Calu3 (cell line): ENCODE measurements around the gene SGCD. TPM values are rescaled to one million over a fixed set of nuclear protein-coding genes. Genes with fewer than 3 reads are reported as not detected.

Experiments
- BruUV-seq: library from RNA; stranded (reverse); fragments of 400-500 nt; replicated peaks from 2 replicates; lab custom pipeline; 2021; lab: Mats Ljungman, UMichigan
- CTCF ChIA-PET: fragments of 300-600 bp; sonication (Branson Sonifier 250); formaldehyde crosslinking; loops from one replicate; lab custom pipeline; 2022; ENCODE audit warnings: antibody characterized with exemption; lab: Charles Lee
- DNase-seq: peaks from one replicate; pipeline ENCODE4 v3.0.0; 2022
- H3K27ac Mint-ChIP-seq: one replicate; pipeline ENCODE4 v1.8.0; 2022; ENCODE audit warnings: mixed read lengths; ENCODE audit not compliant: unreplicated experiment
- H3K27me3 Mint-ChIP-seq: one replicate; pipeline ENCODE4 v1.8.0; 2022; ENCODE audit warnings: mixed read lengths; ENCODE audit not compliant: unreplicated experiment
- H3K36me3 Mint-ChIP-seq: one replicate; pipeline ENCODE4 v1.8.0; 2022; ENCODE audit warnings: mild to moderate bottlenecking, moderate library complexity, mixed read lengths; ENCODE audit not compliant: insufficient read depth, unreplicated experiment
- H3K4me1 Mint-ChIP-seq: one replicate; pipeline ENCODE4 v1.8.0; 2022; ENCODE audit warnings: mild to moderate bottlenecking, low read depth, mixed read lengths; ENCODE audit not compliant: unreplicated experiment
- H3K4me3 Mint-ChIP-seq: one replicate; pipeline ENCODE4 v1.8.0; 2022; ENCODE audit warnings: mild to moderate bottlenecking, low read depth, moderate library complexity, mixed read lengths; ENCODE audit not compliant: unreplicated experiment
- H3K9me3 Mint-ChIP-seq: one replicate; pipeline ENCODE4 v1.8.0; 2022; ENCODE audit warnings: low read depth, mixed read lengths; ENCODE audit not compliant: unreplicated experiment
- intact Hi-C: fragments of 100-400 bp; cut with micrococcal nuclease; formaldehyde crosslinking; loops from one replicate; pipeline ENCODE4 v1.10.0; 2022; ENCODE audit not compliant: unreplicated experiment
- total RNA-seq: library from RNA; stranded (reverse); gene quantifications from 2 replicates; pipeline ENCODE4 v1.2.3, GENCODE V29; 2022
- TF ChIP-seq, protein P1 (sequence below): fragments of 200-600 bp; IDR thresholded peaks from one replicate; pipeline ENCODE4 v1.8.0; 2022; ENCODE audit warnings: antibody characterized with exemption; ENCODE audit not compliant: unreplicated experiment

Gene SGCD
- total RNA-seq, 1 experiment from 2014 or later, result not detected

DNA sequence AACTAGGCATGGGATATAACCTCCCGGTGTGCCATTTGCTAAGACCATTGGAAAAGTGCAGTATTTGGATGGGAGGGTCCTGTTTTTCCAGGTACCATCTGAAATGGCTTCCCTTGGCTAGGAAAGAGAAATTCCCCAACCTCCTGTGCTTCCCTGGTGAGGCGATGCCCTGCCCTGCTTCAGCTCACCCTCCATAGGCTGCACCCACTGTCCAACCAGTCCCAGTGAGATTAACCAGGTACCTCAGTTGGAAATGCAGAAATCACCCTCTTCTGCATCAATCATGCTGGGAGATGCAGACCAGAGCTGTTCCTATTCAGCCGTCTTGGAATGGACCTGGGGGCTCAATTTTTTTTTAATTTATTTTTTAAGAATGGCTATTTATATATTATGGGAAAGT is 254.8 kb downstream of the SGCD start:
- no peaks in the 10 kb centered on the region for H3K27me3 Mint-ChIP-seq
- intact Hi-C loops, result no loop called here
- BruUV-seq, result no TSS peak
- H3K4me1 Mint-ChIP-seq, result no peaks in the 10 kb centered on the region
- DNase-seq, result no peak
- peaks cover 4% of the 10 kb centered on the region for H3K9me3 Mint-ChIP-seq
- H3K36me3 Mint-ChIP-seq, result no peaks in the 10 kb centered on the region
- TF ChIP-seq, protein P1, sequence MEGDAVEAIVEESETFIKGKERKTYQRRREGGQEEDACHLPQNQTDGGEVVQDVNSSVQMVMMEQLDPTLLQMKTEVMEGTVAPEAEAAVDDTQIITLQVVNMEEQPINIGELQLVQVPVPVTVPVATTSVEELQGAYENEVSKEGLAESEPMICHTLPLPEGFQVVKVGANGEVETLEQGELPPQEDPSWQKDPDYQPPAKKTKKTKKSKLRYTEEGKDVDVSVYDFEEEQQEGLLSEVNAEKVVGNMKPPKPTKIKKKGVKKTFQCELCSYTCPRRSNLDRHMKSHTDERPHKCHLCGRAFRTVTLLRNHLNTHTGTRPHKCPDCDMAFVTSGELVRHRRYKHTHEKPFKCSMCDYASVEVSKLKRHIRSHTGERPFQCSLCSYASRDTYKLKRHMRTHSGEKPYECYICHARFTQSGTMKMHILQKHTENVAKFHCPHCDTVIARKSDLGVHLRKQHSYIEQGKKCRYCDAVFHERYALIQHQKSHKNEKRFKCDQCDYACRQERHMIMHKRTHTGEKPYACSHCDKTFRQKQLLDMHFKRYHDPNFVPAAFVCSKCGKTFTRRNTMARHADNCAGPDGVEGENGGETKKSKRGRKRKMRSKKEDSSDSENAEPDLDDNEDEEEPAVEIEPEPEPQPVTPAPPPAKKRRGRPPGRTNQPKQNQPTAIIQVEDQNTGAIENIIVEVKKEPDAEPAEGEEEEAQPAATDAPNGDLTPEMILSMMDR, result no peak
- no peak overlapping the region for H3K4me3 Mint-ChIP-seq
- CTCF ChIA-PET, result no interaction called here
- no peak overlapping the region for H3K27ac Mint-ChIP-seq

DNA sequence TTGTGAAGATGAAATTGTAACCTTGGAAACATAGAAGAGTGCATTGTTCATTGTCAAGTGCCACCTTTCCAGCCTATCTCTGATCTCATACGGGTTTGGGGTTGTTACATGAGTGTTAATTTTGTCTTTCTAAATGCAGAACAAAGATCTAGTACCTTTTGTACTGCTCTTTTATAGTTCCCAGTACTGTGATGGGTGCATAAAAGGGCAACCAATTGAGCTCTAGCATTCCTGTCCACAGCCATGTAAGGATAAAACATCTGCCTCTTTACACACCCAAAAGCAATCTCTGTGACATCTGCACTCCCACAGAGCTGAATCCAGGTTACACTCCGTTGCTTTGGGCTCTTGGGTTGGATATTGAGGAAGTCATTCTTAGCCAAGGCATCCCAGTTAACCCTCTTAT is 255.2 kb downstream of the SGCD start:
- Mint-ChIP-seq H3K36me3 (no peaks in the 10 kb centered on the region), H3K9me3 (peaks cover 4% of the 10 kb centered on the region), H3K27ac (no peak overlapping the region), H3K4me1 (no peaks in the 10 kb centered on the region), H3K27me3 (no peaks in the 10 kb centered on the region), H3K4me3 (no peak overlapping the region)
- BruUV-seq, result no TSS peak
- TF ChIP-seq, protein P1, result no peak
- no peak for DNase-seq
- CTCF ChIA-PET, result no interaction called here
- intact Hi-C loops, result no loop called here

DNA sequence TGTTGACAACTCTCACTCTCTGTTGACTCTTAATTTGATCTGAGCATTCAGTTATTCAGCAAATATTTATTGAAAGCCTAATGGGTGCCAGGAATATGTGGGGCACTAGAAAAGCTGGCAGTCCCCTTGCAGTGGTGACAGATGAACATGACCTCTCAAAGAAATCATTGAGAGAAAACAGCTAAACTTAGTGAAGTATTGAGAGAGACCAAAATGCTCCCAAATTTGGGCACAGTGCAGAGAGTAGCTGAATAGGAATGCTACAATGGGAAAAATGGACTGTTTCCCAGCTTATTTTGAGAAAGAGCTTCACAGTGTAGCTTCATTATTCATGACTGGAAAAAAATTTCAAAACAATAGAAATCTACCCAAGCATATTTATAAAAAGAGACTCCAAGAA is 257.9 kb downstream of the SGCD start:
- TF ChIP-seq, protein P1, result no peak
- CTCF ChIA-PET, result no interaction called here
- Mint-ChIP-seq H3K27ac (no peak overlapping the region), H3K4me3 (no peak overlapping the region), H3K36me3 (no peaks in the 10 kb centered on the region), H3K27me3 (peaks cover 12% of the 10 kb centered on the region), H3K4me1 (no peaks in the 10 kb centered on the region), H3K9me3 (no peaks in the 10 kb centered on the region)
- BruUV-seq, result no TSS peak
- DNase-seq, result no peak
- intact Hi-C loops, result no loop called here

DNA sequence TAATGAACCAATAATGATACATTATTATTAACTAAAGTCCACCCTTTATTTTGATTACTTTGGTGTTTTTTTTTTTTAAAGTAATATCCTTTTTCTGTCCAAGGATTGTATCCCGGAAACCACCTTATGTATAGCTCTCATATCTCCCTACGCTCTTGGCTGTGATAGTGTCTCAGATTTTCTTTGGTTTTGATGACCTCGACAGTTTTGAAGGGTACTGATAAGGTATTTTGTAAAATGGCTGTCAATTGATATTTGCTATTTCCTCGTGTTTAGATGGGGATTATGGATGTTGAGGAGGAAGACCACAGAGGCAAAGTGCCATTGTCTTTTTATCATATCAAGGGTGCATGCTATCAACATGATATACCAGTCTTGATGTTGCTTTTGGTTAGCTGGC is 259.0 kb downstream of the SGCD start:
- no peaks in the 10 kb centered on the region for H3K4me1 Mint-ChIP-seq
- H3K27me3 Mint-ChIP-seq, result peaks cover 12% of the 10 kb centered on the region
- no TSS peak for BruUV-seq
- no peak overlapping the region for H3K4me3 Mint-ChIP-seq
- H3K9me3 Mint-ChIP-seq, result no peaks in the 10 kb centered on the region
- no peaks in the 10 kb centered on the region for H3K36me3 Mint-ChIP-seq
- no peak overlapping the region for H3K27ac Mint-ChIP-seq
- DNase-seq, result no peak
- intact Hi-C loops, result no loop called here
- TF ChIP-seq, protein P1, result no peak
- CTCF ChIA-PET, result no interaction called here
